HEK293 (cell line): Measurements from ENCODE around the gene PRLR.

Experiments
- CTCF ChIA-PET: fragments of 350-600 bp; formaldehyde crosslinking; extraction: SDS; loops from one replicate; lab custom pipeline; 2021; ENCODE audit warnings: antibody characterized with exemption; lab: Yijun Ruan, JAX
- POLR2A ChIA-PET: fragments of 300-600 bp; formaldehyde crosslinking; extraction: SDS; loops from one replicate; lab custom pipeline; 2020; ENCODE audit warnings: antibody characterized with exemption, inconsistent platforms; lab: Yijun Ruan, JAX
- H3K27ac ChIP-seq: fragments of 200-500 bp; sonication (Bioruptor generic); 2 replicates; pipeline ENCODE4 v1.5.1; 2014; ENCODE audit warnings: low read depth, low read length, control low read depth, inconsistent platforms; ENCODE audit errors: extremely low read depth
- H3K36me3 ChIP-seq, 2 experiments: fragments of 200-500 bp in 1 of 2; sonication (Bioruptor generic) in 1 of 2; 1 replicate in 1 of 2; 2 replicates in 1 of 2; pipeline ENCODE4 v1.5.1; 2014 to 2017; ENCODE audit warnings: inconsistent platforms in 2 of 2, low read length in 2 of 2; ENCODE audit not compliant: control insufficient read depth in 2 of 2, insufficient read depth in 1 of 2
- H3K4me1 ChIP-seq: fragments of 200-500 bp; sonication (Bioruptor generic); 2 replicates; pipeline ENCODE4 v1.5.1; 2014; ENCODE audit warnings: mild to moderate bottlenecking, low read length, inconsistent platforms; ENCODE audit not compliant: control insufficient read depth, insufficient read depth
- H3K4me3 ChIP-seq: 2 replicates; pipeline ENCODE4 v1.5.1; 2011; ENCODE audit warnings: low read depth, mild to moderate bottlenecking, control low read depth, low read length, moderate library complexity
- H3K9me3 ChIP-seq: fragments of 200-500 bp; sonication (Bioruptor generic); 2 replicates; pipeline ENCODE4 v1.5.1; 2014; ENCODE audit warnings: low read depth, low read length, inconsistent platforms; ENCODE audit not compliant: control insufficient read depth, insufficient read depth
- EGR2 ChIP-seq: fragments of 450-650 bp; formaldehyde crosslinking; IDR thresholded peaks from 2 replicates; pipeline ENCODE4 v1.5.1; 2016; ENCODE audit warnings: low read depth, missing biosample characterization, missing genetic modification characterization
- GFI1B ChIP-seq: fragments of 450-650 bp; formaldehyde crosslinking; IDR thresholded peaks from 2 replicates; pipeline ENCODE4 v1.5.1; 2016; ENCODE audit warnings: missing biosample characterization, missing genetic modification characterization
- HIC1 ChIP-seq: fragments of 450-650 bp; formaldehyde crosslinking; IDR thresholded peaks from 2 replicates; pipeline ENCODE4 v1.5.1; 2016; ENCODE audit warnings: missing biosample characterization, missing genetic modification characterization
- KLF10 ChIP-seq: fragments of 450-650 bp; IDR thresholded peaks from 2 replicates; pipeline ENCODE4 v1.5.1; 2018; ENCODE audit warnings: missing biosample characterization, mild to moderate bottlenecking, missing genetic modification characterization
- MYNN ChIP-seq: fragments of 450-650 bp; formaldehyde crosslinking; IDR thresholded peaks from 2 replicates; pipeline ENCODE4 v1.5.1; 2016; ENCODE audit warnings: missing biosample characterization, missing genetic modification characterization, borderline replicate concordance
- SCRT1 ChIP-seq: fragments of 450-650 bp; formaldehyde crosslinking; IDR thresholded peaks from 2 replicates; pipeline ENCODE4 v1.5.1; 2016; ENCODE audit warnings: missing biosample characterization, missing genetic modification characterization, borderline replicate concordance
- SCRT2 ChIP-seq: fragments of 450-650 bp; formaldehyde crosslinking; IDR thresholded peaks from 2 replicates; pipeline ENCODE4 v1.5.1; 2016; ENCODE audit warnings: missing biosample characterization, missing genetic modification characterization
- ZBTB48 ChIP-seq: fragments of 450-650 bp; formaldehyde crosslinking; IDR thresholded peaks from 2 replicates; pipeline ENCODE4 v1.5.1; 2016; ENCODE audit warnings: missing biosample characterization, missing genetic modification characterization
- ZBTB6 ChIP-seq: fragments of 450-650 bp; formaldehyde crosslinking; IDR thresholded peaks from 2 replicates; pipeline ENCODE4 v1.5.1; 2017; ENCODE audit warnings: missing biosample characterization, missing genetic modification characterization
- ZFP3 ChIP-seq: fragments of 450-650 bp; formaldehyde crosslinking; IDR thresholded peaks from 2 replicates; pipeline ENCODE4 v1.5.1; 2016; ENCODE audit warnings: low read depth, missing biosample characterization, missing genetic modification characterization
- ZFP41 ChIP-seq: fragments of 450-650 bp; formaldehyde crosslinking; IDR thresholded peaks from 2 replicates; pipeline ENCODE4 v1.5.1; 2016; ENCODE audit warnings: missing biosample characterization, missing genetic modification characterization, borderline replicate concordance
- ZNF138 ChIP-seq: fragments of 450-650 bp; formaldehyde crosslinking; IDR thresholded peaks from 2 replicates; pipeline ENCODE4 v1.5.1; 2016; ENCODE audit warnings: missing biosample characterization, missing genetic modification characterization, borderline replicate concordance
- ZNF157 ChIP-seq: fragments of 450-650 bp; formaldehyde crosslinking; IDR thresholded peaks from 2 replicates; pipeline ENCODE4 v1.5.1; 2016; ENCODE audit warnings: missing biosample characterization, missing genetic modification characterization
- ZNF184 ChIP-seq: fragments of 450-650 bp; IDR thresholded peaks from 2 replicates; pipeline ENCODE4 v1.5.1; 2018; ENCODE audit warnings: missing biosample characterization, mild to moderate bottlenecking, missing genetic modification characterization
- ZNF19 ChIP-seq: fragments of 450-650 bp; formaldehyde crosslinking; IDR thresholded peaks from 2 replicates; pipeline ENCODE4; 2016; ENCODE audit warnings: missing biosample characterization, missing genetic modification characterization, low read depth
- ZNF23 ChIP-seq: fragments of 450-650 bp; formaldehyde crosslinking; IDR thresholded peaks from 2 replicates; pipeline ENCODE4 v1.5.1; 2016; ENCODE audit warnings: missing biosample characterization, missing genetic modification characterization, borderline replicate concordance
- ZNF324 ChIP-seq: fragments of 450-650 bp; formaldehyde crosslinking; IDR thresholded peaks from 2 replicates; pipeline ENCODE4 v1.5.1; 2016; ENCODE audit warnings: missing biosample characterization, missing genetic modification characterization
- ZNF362 ChIP-seq: fragments of 450-650 bp; formaldehyde crosslinking; IDR thresholded peaks from 2 replicates; pipeline ENCODE4 v1.5.1; 2016; ENCODE audit warnings: missing biosample characterization, missing genetic modification characterization
- ZNF416 ChIP-seq: fragments of 450-650 bp; formaldehyde crosslinking; IDR thresholded peaks from 2 replicates; pipeline ENCODE4 v1.5.1; 2016; ENCODE audit warnings: missing biosample characterization, missing genetic modification characterization
- ZNF488 ChIP-seq: fragments of 450-650 bp; formaldehyde crosslinking; IDR thresholded peaks from 2 replicates; pipeline ENCODE4 v1.5.1; 2016; ENCODE audit warnings: missing biosample characterization, missing genetic modification characterization
- ZNF521 ChIP-seq: fragments of 450-650 bp; formaldehyde crosslinking; IDR thresholded peaks from 2 replicates; pipeline ENCODE4 v1.5.1; 2017; ENCODE audit warnings: missing biosample characterization, mild to moderate bottlenecking, missing genetic modification characterization
- ZNF530 ChIP-seq: fragments of 450-650 bp; formaldehyde crosslinking; IDR thresholded peaks from 2 replicates; pipeline ENCODE4 v1.5.1; 2016; ENCODE audit warnings: low read depth, missing biosample characterization, missing genetic modification characterization
- ZNF658 ChIP-seq: fragments of 450-650 bp; formaldehyde crosslinking; IDR thresholded peaks from 2 replicates; pipeline ENCODE4; 2016; ENCODE audit warnings: missing biosample characterization, missing genetic modification characterization
- ZNF776 ChIP-seq: fragments of 450-650 bp; formaldehyde crosslinking; IDR thresholded peaks from 2 replicates; pipeline ENCODE4 v1.5.0; 2017; ENCODE audit warnings: missing biosample characterization, missing genetic modification characterization, borderline replicate concordance
- ZNF791 ChIP-seq: fragments of 450-650 bp; formaldehyde crosslinking; IDR thresholded peaks from 2 replicates; pipeline ENCODE4 v1.5.1; 2016; ENCODE audit warnings: missing biosample characterization, missing genetic modification characterization
- ZNF837 ChIP-seq: fragments of 450-650 bp; formaldehyde crosslinking; IDR thresholded peaks from 2 replicates; pipeline ENCODE4 v1.5.1; 2016; ENCODE audit warnings: missing biosample characterization, missing genetic modification characterization

Gene PRLR

GRCh38 chr5:35195472-35195852, 34.8 kb downstream of the PRLR start:
- ChIA-PET POLR2A (interaction anchor here (0.5 kb wide), 1 partner anchor 53 kb away, joined by 3 read pairs; no protein-coding TSS in a partner anchor), CTCF (interaction anchor here (0.6 to 3.7 kb wide), 2 partner anchors 10 to 13 kb away, joined by 3 to 21 read pairs; no protein-coding TSS in a partner anchor)
- Histone ChIP-seq H3K36me3 (no peaks in the 10 kb centered on the region), H3K9me3 (no peaks in the 10 kb centered on the region), H3K27ac (no peak overlapping the region), H3K4me3 (no peak overlapping the region), H3K4me1 (peaks cover 12% of the 10 kb centered on the region)
- TF ChIP-seq ZNF324 (tag by site-specific recombination) (no peak), ZNF416 (tag by site-specific recombination) (no peak), ZNF19 (tag by site-specific recombination) (no peak), EGR2 (no peak), ZBTB6 (tag by site-specific recombination) (no peak), ZNF530 (tag by site-specific recombination) (no peak), MYNN (no peak), ZNF791 (no peak)

- CTCF ChIA-PET: interaction anchor here (0.5 to 3.7 kb wide), 4 partner anchors 10 to 29 kb away, joined by 3 to 21 read pairs (median 3); no protein-coding TSS in a partner anchor
- POLR2A ChIA-PET: interaction anchor here (0.5 kb wide), 1 partner anchor 54 kb away, joined by 3 read pairs; no protein-coding TSS in a partner anchor
- H3K4me3 ChIP-seq: no peak overlapping the region
- H3K27ac ChIP-seq: no peak overlapping the region
- TF ChIP-seq ZNF138 (tag by site-specific recombination) (no peak), SCRT2 (tag by site-specific recombination) (no peak), ZNF776 (tag by site-specific recombination) (no peak), ZNF362 (tag by site-specific recombination) (no peak), ZNF658 (tag by site-specific recombination) (no peak), HIC1 (tag by site-specific recombination) (no peak), ZFP41 (tag by site-specific recombination) (no peak)
- H3K4me1 ChIP-seq: peaks cover 12% of the 10 kb centered on the region
- H3K36me3 ChIP-seq: no peaks in the 10 kb centered on the region
- H3K9me3 ChIP-seq: no peaks in the 10 kb centered on the region
Observed at GRCh38 chr5:35194635-35195471, 35.4 kb downstream of the PRLR start.

- ChIA-PET POLR2A (no interaction called here), CTCF (interaction anchor here (1.2 to 3.7 kb wide), 4 partner anchors 10 to 733 kb away, joined by 3 to 21 read pairs (median 8); no protein-coding TSS in a partner anchor)
- no peaks in the 10 kb centered on the region for H3K36me3 ChIP-seq
- H3K4me1 ChIP-seq: peaks cover under 1% of the 10 kb centered on the region; the same call in 1 of the 2 replicates
- H3K9me3 ChIP-seq: no peaks in the 10 kb centered on the region
- no peak overlapping the region for H3K27ac ChIP-seq
- H3K4me3 ChIP-seq: no peak overlapping the region
- TF ChIP-seq ZNF157 (tag by site-specific recombination): no peak
- TF ChIP-seq SCRT1 (tag by site-specific recombination): no peak
- no peak for TF ChIP-seq ZNF488 (tag by site-specific recombination)
- no peak for TF ChIP-seq ZBTB48 (tag by site-specific recombination)
- TF ChIP-seq ZNF184 (tag by site-specific recombination): no peak
- no peak for TF ChIP-seq ZNF521 (tag by site-specific recombination)
- no peak for TF ChIP-seq ZFP41 (tag by site-specific recombination)
- no peak for TF ChIP-seq ZNF23 (tag by site-specific recombination)
- TF ChIP-seq ZNF530 (tag by site-specific recombination): no peak
- no peak for TF ChIP-seq GFI1B (tag by site-specific recombination)
- no peak for TF ChIP-seq ZNF776 (tag by site-specific recombination)
- no peak for TF ChIP-seq ZNF837
- no peak for TF ChIP-seq ZFP3 (tag by site-specific recombination)
- TF ChIP-seq ZNF416 (tag by site-specific recombination): no peak
- no peak for TF ChIP-seq KLF10 (tag by site-specific recombination)
Observed at GRCh38 chr5:35192506-35192905, 37.8 kb downstream of the PRLR start.
